ENCODE results near the gene TMEM43.

GRCh38 chr3:14174483-14174882 is 49.6 kb downstream of the TMEM43 start:
- TF ChIP-seq CTCF (IDR thresholded peaks at IDR 0.05; ENCODE audit: low read depth, low read length, poor library complexity, severe bottlenecking) (no peak), EZH2phosphoT487 (IDR thresholded peaks at IDR 0.05; ENCODE audit: borderline replicate concordance, low read length) (no peak)

All from DOHH2 (cell line).